SK-N-SH (cell line): Measurements from ENCODE around the gene MSI1. TPM values are rescaled to one million over a fixed set of nuclear protein-coding genes. Genes with fewer than 3 reads are reported as not detected.

Experiments
- CTCF ChIA-PET: fragments of 300-600, 350-600 bp; formaldehyde crosslinking; extraction: SDS; loops from one replicate; lab custom pipeline; 2021; lab: Yijun Ruan, JAX
- POLR2A ChIA-PET: fragments of 350-600 bp; sonication (Branson Sonifier 250); formaldehyde crosslinking; extraction: SDS; loops from one replicate; lab custom pipeline; 2020; ENCODE audit warnings: antibody characterized with exemption, inconsistent platforms; lab: Yijun Ruan, JAX
- DNase-seq: peaks from one replicate; pipeline ENCODE4 v3.0.0; 2012
- H2AFZ ChIP-seq: fragments of 200-600 bp; sonication (generic); 2 replicates; pipeline ENCODE4 v1.8.1; 2016; ENCODE audit warnings: antibody characterized with exemption, mild to moderate bottlenecking, low read depth
- H3F3A ChIP-seq: fragments of 200-600 bp; sonication (generic); replicated peaks from 2 replicates; pipeline ENCODE3; 2016; ENCODE audit warnings: antibody characterized with exemption, mild to moderate bottlenecking; ENCODE audit not compliant: insufficient read depth
- H3K27ac ChIP-seq, 2 experiments: fragments of 200-500 bp in 1 of 2; fragments of 200-600 bp in 1 of 2; sonication (Bioruptor generic) in 1 of 2; sonication (generic), shearing (Covaris generic) in 1 of 2; 2 replicates each; pipeline versions ENCODE4 v1.5.1 to v1.6.1; 2014 to 2016; ENCODE audit warnings: low read depth in 2 of 2, inconsistent platforms in 1 of 2, low read length in 1 of 2, mild to moderate bottlenecking in 1 of 2, mixed read lengths in 1 of 2
- H3K27me3 ChIP-seq: fragments of 200-600 bp; sonication (generic), shearing (Covaris generic); 2 replicates; pipeline ENCODE4 v1.6.1; 2016; ENCODE audit warnings: mixed run types; ENCODE audit not compliant: insufficient read depth
- H3K36me3 ChIP-seq, 2 experiments: fragments of 200-500 bp in 1 of 2; fragments of 200-600 bp in 1 of 2; sonication (Bioruptor generic) in 1 of 2; sonication (generic) in 1 of 2; replicated peaks in 1 of 2; 2 replicates each; pipeline versions ENCODE3 to v1.5.1; 2014 to 2016; ENCODE audit warnings: low read length in 1 of 2, mild to moderate bottlenecking in 1 of 2; ENCODE audit not compliant: insufficient read depth in 2 of 2, control insufficient read depth in 1 of 2
- H3K4me1 ChIP-seq, 2 experiments: fragments of 200-500 bp in 1 of 2; fragments of 200-600 bp in 1 of 2; sonication (Bioruptor generic) in 1 of 2; sonication (generic), shearing (Covaris generic) in 1 of 2; 2 replicates each; pipeline versions ENCODE4 v1.5.1 to v1.6.1; 2014 to 2016; ENCODE audit warnings: low read depth in 1 of 2, low read length in 1 of 2, mixed run types in 1 of 2; ENCODE audit not compliant: insufficient read depth in 2 of 2, control insufficient read depth in 1 of 2
- H3K4me2 ChIP-seq: fragments of 200-600 bp; sonication (generic), shearing (Covaris generic); 2 replicates; pipeline ENCODE4 v1.6.1; 2017; ENCODE audit warnings: mixed run types
- H3K4me3 ChIP-seq, 2 experiments: fragments of 200-500 bp in 1 of 2; fragments of 200-600 bp in 1 of 2; sonication (Bioruptor generic) in 1 of 2; sonication (generic), shearing (Covaris generic) in 1 of 2; 2 replicates each; pipeline versions ENCODE4 v1.5.1 to v1.8.1; 2014 to 2016; ENCODE audit warnings: low read depth in 2 of 2, inconsistent platforms in 1 of 2, low read length in 1 of 2, mild to moderate bottlenecking in 1 of 2, mixed read lengths in 1 of 2, moderate library complexity in 1 of 2
- H3K79me2 ChIP-seq: fragments of 200-600 bp; sonication (generic); 2 replicates; pipeline ENCODE4 v1.8.1; 2017; ENCODE audit warnings: mild to moderate bottlenecking; ENCODE audit not compliant: insufficient read depth
- H3K9ac ChIP-seq: fragments of 200-600 bp; sonication (generic); 2 replicates; pipeline ENCODE4 v1.6.1; 2017; ENCODE audit warnings: mixed run types
- H3K9me2 ChIP-seq: fragments of 200-600 bp; sonication (generic); 2 replicates; pipeline ENCODE4 v1.6.1; 2017; ENCODE audit warnings: mixed run types
- H3K9me3 ChIP-seq: fragments of 200-600 bp; sonication (generic); 2 replicates; pipeline ENCODE4 v1.6.1; 2017; ENCODE audit warnings: mixed run types, mild to moderate bottlenecking, moderate library complexity
- H4K20me1 ChIP-seq: fragments of 200-600 bp; sonication (generic); 2 replicates; pipeline ENCODE4 v1.6.1; 2017; ENCODE audit warnings: mild to moderate bottlenecking, mixed run types; ENCODE audit not compliant: insufficient read depth
- CHD2 ChIP-seq: fragments of 150-350 bp; IDR thresholded peaks from 2 replicates; pipeline ENCODE4 v1.6.1; 2018; ENCODE audit warnings: low read length; ENCODE audit not compliant: partially characterized antibody
- FOSL2 ChIP-seq: IDR thresholded peaks from 2 replicates; pipeline ENCODE4 v1.4.0; 2012; ENCODE audit warnings: low read depth, mild to moderate bottlenecking, moderate library complexity, borderline replicate concordance
- GABPA ChIP-seq: IDR thresholded peaks from 2 replicates; pipeline ENCODE4 v1.4.0; 2012; ENCODE audit warnings: low read depth, mild to moderate bottlenecking
- JUND ChIP-seq: IDR thresholded peaks from 2 replicates; pipeline ENCODE4 v1.4.0; 2012
- MXI1 ChIP-seq: IDR thresholded peaks from 2 replicates; pipeline ENCODE4 v1.6.1; 2012; ENCODE audit warnings: mild to moderate bottlenecking, low read depth, low read length, improper control_type of control experiment
- NFIC ChIP-seq: IDR thresholded peaks from 2 replicates; pipeline ENCODE4 v1.4.0; 2012; ENCODE audit warnings: borderline replicate concordance
- NRF1 ChIP-seq: IDR thresholded peaks from 2 replicates; pipeline ENCODE4 v1.6.1; 2012; ENCODE audit warnings: low read depth, mild to moderate bottlenecking, low read length
- RCOR1 ChIP-seq: fragments of 150-350 bp; IDR thresholded peaks from 2 replicates; pipeline ENCODE4 v1.6.1; 2017; ENCODE audit warnings: antibody characterized with exemption, low read length
- SMC3 ChIP-seq: IDR thresholded peaks from 2 replicates; pipeline ENCODE4 v1.6.1; 2012; ENCODE audit warnings: low read depth, low read length, improper control_type of control experiment
- TCF12 ChIP-seq: IDR thresholded peaks from 2 replicates; pipeline ENCODE4 v1.4.0; 2012
- WGBS: methylation state at CpG from one replicate; pipeline ENCODE4 v1.1.6; 2017; ENCODE audit warnings: low lambda C conversion rate; 5-methylcytosine and 5-hydroxymethylcytosine counted together
- polyA plus RNA-seq, 3 experiments: library from polyadenylated mRNA; depleted of rRNA; stranded (reverse); fragments of >200 nt; gene quantifications; 2 replicates each; pipeline ENCODE4 v1.2.3, GENCODE V29; 2012
- TF ChIP-seq, protein P1 (sequence below): fragments of 150-350 bp; IDR thresholded peaks from 2 replicates; pipeline ENCODE4 v1.6.1; 2016; ENCODE audit warnings: mild to moderate bottlenecking, low read depth, low read length
- TF ChIP-seq, protein P2 (sequence below): fragments of 200-600 bp; sonication (generic); IDR thresholded peaks from 2 replicates; pipeline ENCODE4 v1.6.1; 2017; ENCODE audit warnings: antibody characterized with exemption, mild to moderate bottlenecking, moderate library complexity
- TF ChIP-seq, protein P3 (sequence below): IDR thresholded peaks from 2 replicates; pipeline ENCODE4; 2012

Gene MSI1
- polyA plus RNA-seq, 1 of the 3 experiments (the other 2 are of a cell fraction) = 1.7 TPM

DNA sequence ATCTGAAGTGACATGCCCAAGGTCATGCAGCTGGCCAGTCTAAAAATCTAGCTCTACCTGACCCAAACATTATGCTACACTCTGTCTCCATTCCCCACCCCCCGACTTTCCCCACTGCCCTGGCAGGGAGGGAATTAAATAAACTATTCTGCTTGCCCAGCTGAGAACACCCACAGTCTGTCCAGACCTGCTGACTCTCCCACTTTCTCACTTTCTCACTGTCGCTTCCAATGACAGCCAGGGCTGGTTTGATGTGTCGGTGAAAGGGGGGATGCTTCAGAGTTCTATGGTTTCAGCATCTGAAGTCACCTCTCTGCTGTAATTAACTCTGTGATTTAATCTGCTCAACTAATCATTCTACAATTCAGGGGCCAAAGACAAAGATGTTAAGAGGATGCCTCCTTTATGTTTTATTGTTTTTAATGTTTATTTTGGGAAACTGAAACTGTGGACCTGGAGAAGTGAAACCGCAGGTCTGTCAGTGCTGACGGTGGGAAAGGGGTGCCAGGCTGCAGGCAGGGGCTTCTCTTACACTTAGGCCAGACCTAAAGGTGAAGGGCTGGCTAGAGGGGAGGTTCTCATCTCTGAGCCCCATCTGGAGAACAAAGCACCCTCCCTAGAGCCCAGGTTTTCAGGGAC, 8.1 kb upstream of the MSI1 start:
- Histone ChIP-seq H4K20me1 (no peaks in the 10 kb centered on the region), H3K27me3 (peaks cover 23% of the 10 kb centered on the region; the same call in 1 of the 2 replicates), H3F3A (no peaks in the 10 kb centered on the region), H3K9ac (no peak overlapping the region), H3K4me1 (no peaks in the 10 kb centered on the region), H3K9me2 (no peaks in the 10 kb centered on the region), H3K36me3 (no peaks in the 10 kb centered on the region), H2AFZ (no peak overlapping the region), H3K9me3 (no peaks in the 10 kb centered on the region), H3K27ac (no peak overlapping the region), H3K4me2 (no peak overlapping the region), H3K79me2 (no peaks in the 10 kb centered on the region), H3K4me3 (no peak overlapping the region)
- 69% methylated on average over 5 of the region's 5 CpGs for WGBS
- DNase-seq = no peak
- CTCF ChIA-PET = interaction anchor here (1.3 to 3.5 kb wide), 3 partner anchors 10 to 53 kb away, joined by 6 to 11 read pairs (median 9); no protein-coding TSS in a partner anchor
- TF ChIP-seq, protein P1, sequence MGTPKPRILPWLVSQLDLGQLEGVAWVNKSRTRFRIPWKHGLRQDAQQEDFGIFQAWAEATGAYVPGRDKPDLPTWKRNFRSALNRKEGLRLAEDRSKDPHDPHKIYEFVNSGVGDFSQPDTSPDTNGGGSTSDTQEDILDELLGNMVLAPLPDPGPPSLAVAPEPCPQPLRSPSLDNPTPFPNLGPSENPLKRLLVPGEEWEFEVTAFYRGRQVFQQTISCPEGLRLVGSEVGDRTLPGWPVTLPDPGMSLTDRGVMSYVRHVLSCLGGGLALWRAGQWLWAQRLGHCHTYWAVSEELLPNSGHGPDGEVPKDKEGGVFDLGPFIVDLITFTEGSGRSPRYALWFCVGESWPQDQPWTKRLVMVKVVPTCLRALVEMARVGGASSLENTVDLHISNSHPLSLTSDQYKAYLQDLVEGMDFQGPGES = no peak
- no peak for TF ChIP-seq TCF12
- no peak for TF ChIP-seq RCOR1
- TF ChIP-seq GABPA = no peak
- TF ChIP-seq JUND = no peak
- TF ChIP-seq NFIC = no peak
- TF ChIP-seq, protein P2, sequence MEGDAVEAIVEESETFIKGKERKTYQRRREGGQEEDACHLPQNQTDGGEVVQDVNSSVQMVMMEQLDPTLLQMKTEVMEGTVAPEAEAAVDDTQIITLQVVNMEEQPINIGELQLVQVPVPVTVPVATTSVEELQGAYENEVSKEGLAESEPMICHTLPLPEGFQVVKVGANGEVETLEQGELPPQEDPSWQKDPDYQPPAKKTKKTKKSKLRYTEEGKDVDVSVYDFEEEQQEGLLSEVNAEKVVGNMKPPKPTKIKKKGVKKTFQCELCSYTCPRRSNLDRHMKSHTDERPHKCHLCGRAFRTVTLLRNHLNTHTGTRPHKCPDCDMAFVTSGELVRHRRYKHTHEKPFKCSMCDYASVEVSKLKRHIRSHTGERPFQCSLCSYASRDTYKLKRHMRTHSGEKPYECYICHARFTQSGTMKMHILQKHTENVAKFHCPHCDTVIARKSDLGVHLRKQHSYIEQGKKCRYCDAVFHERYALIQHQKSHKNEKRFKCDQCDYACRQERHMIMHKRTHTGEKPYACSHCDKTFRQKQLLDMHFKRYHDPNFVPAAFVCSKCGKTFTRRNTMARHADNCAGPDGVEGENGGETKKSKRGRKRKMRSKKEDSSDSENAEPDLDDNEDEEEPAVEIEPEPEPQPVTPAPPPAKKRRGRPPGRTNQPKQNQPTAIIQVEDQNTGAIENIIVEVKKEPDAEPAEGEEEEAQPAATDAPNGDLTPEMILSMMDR = no peak
- TF ChIP-seq, protein P3, sequence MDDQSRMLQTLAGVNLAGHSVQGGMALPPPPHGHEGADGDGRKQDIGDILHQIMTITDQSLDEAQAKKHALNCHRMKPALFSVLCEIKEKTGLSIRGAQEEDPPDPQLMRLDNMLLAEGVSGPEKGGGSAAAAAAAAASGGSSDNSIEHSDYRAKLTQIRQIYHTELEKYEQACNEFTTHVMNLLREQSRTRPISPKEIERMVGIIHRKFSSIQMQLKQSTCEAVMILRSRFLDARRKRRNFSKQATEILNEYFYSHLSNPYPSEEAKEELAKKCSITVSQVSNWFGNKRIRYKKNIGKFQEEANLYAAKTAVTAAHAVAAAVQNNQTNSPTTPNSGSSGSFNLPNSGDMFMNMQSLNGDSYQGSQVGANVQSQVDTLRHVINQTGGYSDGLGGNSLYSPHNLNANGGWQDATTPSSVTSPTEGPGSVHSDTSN = no peak
- TF ChIP-seq SMC3 = no peak
- TF ChIP-seq CHD2 = no peak
- TF ChIP-seq NRF1 = no peak
- POLR2A ChIA-PET = no interaction called here

DNA sequence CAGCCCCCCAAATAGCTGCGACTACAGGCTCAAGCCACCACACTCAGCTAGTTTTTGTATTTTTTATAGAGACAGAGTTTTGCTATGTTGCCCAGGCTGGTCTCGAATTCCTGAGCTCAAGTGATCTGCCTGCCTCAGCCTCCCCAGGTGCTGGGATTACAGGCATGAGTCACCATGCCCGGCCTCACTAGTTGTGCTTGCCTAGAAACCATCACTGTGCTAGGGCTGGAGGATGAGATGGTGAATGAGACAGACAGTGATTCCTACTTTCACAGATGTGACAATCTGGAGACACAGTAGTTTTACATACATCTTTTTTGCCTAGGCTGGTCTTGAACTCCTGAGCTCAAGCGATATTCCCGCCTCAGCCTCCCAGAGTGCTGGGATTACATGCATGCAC, 7.5 kb upstream of the MSI1 start:
- Histone ChIP-seq H3K4me3 (no peak overlapping the region), H3K9ac (no peak overlapping the region), H3K27me3 (peaks cover 23% of the 10 kb centered on the region; the same call in 1 of the 2 replicates), H3K27ac (no peak overlapping the region), H3K36me3 (no peaks in the 10 kb centered on the region), H3F3A (no peaks in the 10 kb centered on the region), H3K4me2 (no peak overlapping the region), H3K9me2 (no peaks in the 10 kb centered on the region), H4K20me1 (no peaks in the 10 kb centered on the region), H2AFZ (no peak overlapping the region), H3K4me1 (no peaks in the 10 kb centered on the region), H3K79me2 (no peaks in the 10 kb centered on the region), H3K9me3 (no peaks in the 10 kb centered on the region)
- WGBS = 80% methylated on average over 5 of the region's 5 CpGs
- no peak for DNase-seq
- peak; percentile 18; the same call in 1 of the 2 replicates for TF ChIP-seq FOSL2
- TF ChIP-seq MXI1 = no peak
- POLR2A ChIA-PET = no interaction called here
- CTCF ChIA-PET = interaction anchor here (1.3 to 1.7 kb wide), 2 partner anchors 9 to 54 kb away, joined by 6 to 9 read pairs; no protein-coding TSS in a partner anchor
